Suprapubic skin (tissue), 4 donors: ENCODE results near the gene CALN1. TPM values are rescaled to one million over a fixed set of nuclear protein-coding genes. Genes with fewer than 3 reads are reported as not detected.
"Not testable (repeated sequence)": the region's sequence is repeated elsewhere in the genome, so short reads cannot be mapped to it uniquely, and the experiment has no call there.

Experiments
- DNase-seq, 2 donors: peaks; one replicate each; pipeline ENCODE4 v3.0.0-alpha.2; 2019; ENCODE audit warnings: low spot score in 2 of 2
- H3K27ac ChIP-seq: fragments of 200-600 bp; sonication (generic); one replicate; pipeline ENCODE4 v1.5.1; 2019
- H3K27me3 ChIP-seq: fragments of 200-600 bp; sonication (generic); one replicate; pipeline ENCODE4 v1.5.1; 2019
- H3K36me3 ChIP-seq: fragments of 200-600 bp; sonication (generic); one replicate; pipeline ENCODE4 v1.5.1; 2019
- H3K4me1 ChIP-seq: fragments of 200-600 bp; sonication (generic); one replicate; pipeline ENCODE4 v1.5.1; 2019
- H3K4me3 ChIP-seq: fragments of 200-600 bp; sonication (generic); one replicate; pipeline ENCODE4 v1.5.1; 2019; ENCODE audit warnings: mild to moderate bottlenecking
- H3K9me3 ChIP-seq: fragments of 200-600 bp; sonication (generic); one replicate; pipeline ENCODE4 v1.5.1; 2019
- CTCF ChIP-seq, 2 donors: fragments of 200-600 bp in 1 of 2; fragments of 450-650 bp in 1 of 2; sonication (generic) in 1 of 2; IDR thresholded peaks; one replicate each; pipeline ENCODE4 v1.5.1; 2016 to 2019; ENCODE audit warnings: antibody characterized with exemption in 2 of 2, mild to moderate bottlenecking in 1 of 2, moderate library complexity in 1 of 2
- EP300 ChIP-seq: sonication (generic); formaldehyde crosslinking; IDR thresholded peaks from one replicate; pipeline ENCODE4 v1.6.1; 2017; ENCODE audit warnings: antibody characterized with exemption
- POLR2A ChIP-seq, 2 donors: fragments of 450-650 bp; IDR thresholded peaks; one replicate each; pipeline ENCODE4 v1.6.1; 2017; ENCODE audit warnings: antibody characterized with exemption in 2 of 2, mild to moderate bottlenecking in 2 of 2, moderate library complexity in 2 of 2
- POLR2AphosphoS5 ChIP-seq, 3 donors: sonication (generic); formaldehyde crosslinking; IDR thresholded peaks; one replicate each; pipeline ENCODE4 v1.6.1; 2017; ENCODE audit warnings: antibody characterized with exemption in 3 of 3
- WGBS: methylation state at CpG from one replicate; pipeline ENCODE4 v1.1.5; 2018; 5-methylcytosine and 5-hydroxymethylcytosine counted together
- total RNA-seq, 4 donors: library from RNA; depleted of rRNA; stranded (reverse); fragments of >200 nt; gene quantifications; one replicate each; pipeline ENCODE4 v1.1.0, GENCODE V29; 2016

CALN1 gene
- 1 to 10 TPM in 3 of 4 donors, under 1 TPM in 1; 0.91 to 10.0 (median 3.9) TPM for total RNA-seq

GRCh38 chr7:72412121-72412618, at the start of gene CALN1:
Gene CALN1 (minus strand): TSS chr7:72412338.
- not testable (repeated sequence) for H3K27ac ChIP-seq, H3K4me1 ChIP-seq, H3K4me3 ChIP-seq, DNase-seq, H3K36me3 ChIP-seq, H3K27me3 ChIP-seq, H3K9me3 ChIP-seq
- WGBS = 95% methylated on average over 21 of the region's 21 CpGs

GRCh38 chr7:72453471-72453870, 41.3 kb upstream of the CALN1 start:
- DNase-seq = no peak
- TF ChIP-seq CTCF (IDR thresholded peaks at IDR 0.05) (no peak), POLR2A (IDR thresholded peaks at IDR 0.05) (no peak), POLR2AphosphoS5 (IDR thresholded peaks at IDR 0.05) (no peak), EP300 (no peak)
- Histone ChIP-seq H3K4me3 (no peak overlapping the region), H3K36me3 (no peaks in the 10 kb centered on the region), H3K27ac (no peak overlapping the region), H3K4me1 (no peaks in the 10 kb centered on the region), H3K27me3 (peaks cover 3% of the 10 kb centered on the region), H3K9me3 (peaks cover 7% of the 10 kb centered on the region)
- WGBS = 76% methylated on average over 1 of the region's 1 CpG

GRCh38 chr7:72447465-72448204, 35.5 kb upstream of the CALN1 start:
- 81% methylated on average over 17 of the region's 17 CpGs for WGBS
- no peak overlapping the region for H3K4me3 ChIP-seq

GRCh38 chr7:72446591-72447462, 34.7 kb upstream of the CALN1 start:
- TF ChIP-seq EP300 (no peak), POLR2AphosphoS5 (IDR thresholded peaks at IDR 0.05) (no peak), CTCF (IDR thresholded peaks at IDR 0.05) (no peak), POLR2A (IDR thresholded peaks at IDR 0.05) (no peak)
- no peaks in the 10 kb centered on the region for H3K36me3 ChIP-seq
- no peaks in the 10 kb centered on the region for H3K9me3 ChIP-seq
- WGBS = 30% methylated on average over 20 of the region's 20 CpGs
- H3K4me1 ChIP-seq = no peaks in the 10 kb centered on the region
- peaks cover 22% of the 10 kb centered on the region for H3K27me3 ChIP-seq
- no peak overlapping the region for H3K4me3 ChIP-seq
- DNase-seq = no peak
- no peak overlapping the region for H3K27ac ChIP-seq

More at GRCh38 chr7:72447465-72448204, 35.5 kb upstream of the CALN1 start:
- no peak for DNase-seq
- H3K27me3 ChIP-seq = peaks cover 19% of the 10 kb centered on the region
- H3K27ac ChIP-seq = no peak overlapping the region
- no peak for TF ChIP-seq EP300
- no peak for TF ChIP-seq CTCF (IDR thresholded peaks at IDR 0.05)
- no peak for TF ChIP-seq POLR2A (IDR thresholded peaks at IDR 0.05)
- TF ChIP-seq POLR2AphosphoS5 (IDR thresholded peaks at IDR 0.05) = no peak
- no peaks in the 10 kb centered on the region for H3K4me1 ChIP-seq
- no peaks in the 10 kb centered on the region for H3K36me3 ChIP-seq
- H3K9me3 ChIP-seq = peaks cover 2% of the 10 kb centered on the region

GRCh38 chr7:72446131-72446530, 34.0 kb upstream of the CALN1 start:
- TF ChIP-seq EP300 (no peak), POLR2AphosphoS5 (IDR thresholded peaks at IDR 0.05) (no peak)
- Histone ChIP-seq H3K36me3 (no peaks in the 10 kb centered on the region), H3K4me1 (no peaks in the 10 kb centered on the region), H3K27ac (no peak overlapping the region), H3K9me3 (no peaks in the 10 kb centered on the region), H3K4me3 (no peak overlapping the region), H3K27me3 (peaks cover 24% of the 10 kb centered on the region)
- 41% methylated on average over 7 of the region's 7 CpGs for WGBS
- no peak for DNase-seq

GRCh38 chr7:72445580-72445979, 33.4 kb upstream of the CALN1 start:
- WGBS = 62% methylated on average over 10 of the region's 10 CpGs
- Histone ChIP-seq H3K9me3 (no peaks in the 10 kb centered on the region), H3K27me3 (peaks cover 24% of the 10 kb centered on the region), H3K36me3 (no peaks in the 10 kb centered on the region), H3K4me3 (no peak overlapping the region), H3K27ac (no peak overlapping the region), H3K4me1 (no peaks in the 10 kb centered on the region)
- no peak for DNase-seq
- TF ChIP-seq POLR2AphosphoS5 (IDR thresholded peaks at IDR 0.05) (no peak), EP300 (no peak), POLR2A (IDR thresholded peaks at IDR 0.05) (no peak), CTCF (IDR thresholded peaks at IDR 0.05) (no peak)
